ENCODE results near the gene SRSF8. TPM values are rescaled to one million over a fixed set of nuclear protein-coding genes. Genes with fewer than 3 reads are reported as not detected.

Gene SRSF8
- total RNA-seq = 15.2 and 16.1 TPM in 2 replicates

DNA sequence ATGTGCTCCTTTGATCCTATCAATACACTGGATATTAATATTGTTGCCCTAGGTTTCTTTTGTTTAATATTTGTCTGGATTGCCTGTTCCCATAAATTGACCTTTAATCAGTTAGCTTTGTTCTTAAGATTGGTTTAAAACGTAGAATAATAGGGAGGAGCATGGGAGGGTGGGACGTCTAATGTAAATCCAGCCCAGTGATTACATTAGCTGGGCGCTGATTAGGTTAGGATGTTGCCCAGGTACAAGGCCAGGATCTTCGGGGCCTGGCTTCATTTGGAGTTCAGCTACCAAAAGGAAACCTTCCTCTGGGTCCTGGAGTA is at the start of gene SRSF8:
TSS of gene SRSF8 (plus strand) at position 204 of the 323 bp plus-strand sequence. CDS start 308 bp downstream, outside the sequence.

DNA sequence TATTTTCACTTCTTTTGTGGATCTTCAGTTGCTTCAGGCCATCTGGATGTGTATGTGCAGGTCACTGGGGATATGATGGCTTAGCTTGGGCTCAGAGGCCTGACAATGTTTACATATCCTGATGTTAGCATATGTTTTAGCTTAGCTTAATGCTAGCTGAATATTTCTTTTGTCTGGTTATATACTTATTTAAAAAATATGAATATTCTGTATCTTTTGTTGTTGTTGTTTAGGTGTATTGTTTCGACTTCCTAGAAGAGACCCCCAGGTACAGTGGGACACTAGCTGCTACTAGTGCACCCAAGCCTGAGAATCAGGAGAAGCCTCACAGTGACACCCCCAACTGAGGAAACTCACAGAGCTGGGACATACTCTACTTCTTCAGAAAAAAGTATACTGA is 41.8 kb upstream of the SRSF8 start, which contains the start of gene KDM4E:
TSS of gene KDM4E (plus strand) at position 301 of the 400 bp plus-strand sequence. CDS start 300 bp downstream, outside the sequence.

DNA sequence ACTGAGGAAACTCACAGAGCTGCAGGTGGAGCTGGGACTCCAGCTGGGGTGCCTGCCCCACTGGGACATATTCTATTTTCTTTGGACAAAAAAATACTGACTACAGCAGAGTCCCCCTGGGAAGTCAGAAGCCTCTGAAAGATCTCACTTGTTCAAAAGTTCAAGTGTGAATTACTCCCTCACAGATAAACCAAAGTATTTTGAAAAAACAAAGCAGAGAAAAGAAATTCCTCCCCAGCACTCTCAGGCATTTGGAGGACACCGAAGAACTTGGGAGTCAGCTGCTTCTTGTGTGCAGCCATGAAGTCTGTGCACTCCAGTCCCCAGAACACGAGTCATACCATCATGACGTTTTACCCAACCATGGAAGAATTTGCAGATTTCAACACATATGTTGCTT is 17.6 kb upstream of the SRSF8 start, which contains the start of gene KDM4F:
TSS of gene KDM4F (plus strand) at position 301 of the 400 bp plus-strand sequence.

DNA sequence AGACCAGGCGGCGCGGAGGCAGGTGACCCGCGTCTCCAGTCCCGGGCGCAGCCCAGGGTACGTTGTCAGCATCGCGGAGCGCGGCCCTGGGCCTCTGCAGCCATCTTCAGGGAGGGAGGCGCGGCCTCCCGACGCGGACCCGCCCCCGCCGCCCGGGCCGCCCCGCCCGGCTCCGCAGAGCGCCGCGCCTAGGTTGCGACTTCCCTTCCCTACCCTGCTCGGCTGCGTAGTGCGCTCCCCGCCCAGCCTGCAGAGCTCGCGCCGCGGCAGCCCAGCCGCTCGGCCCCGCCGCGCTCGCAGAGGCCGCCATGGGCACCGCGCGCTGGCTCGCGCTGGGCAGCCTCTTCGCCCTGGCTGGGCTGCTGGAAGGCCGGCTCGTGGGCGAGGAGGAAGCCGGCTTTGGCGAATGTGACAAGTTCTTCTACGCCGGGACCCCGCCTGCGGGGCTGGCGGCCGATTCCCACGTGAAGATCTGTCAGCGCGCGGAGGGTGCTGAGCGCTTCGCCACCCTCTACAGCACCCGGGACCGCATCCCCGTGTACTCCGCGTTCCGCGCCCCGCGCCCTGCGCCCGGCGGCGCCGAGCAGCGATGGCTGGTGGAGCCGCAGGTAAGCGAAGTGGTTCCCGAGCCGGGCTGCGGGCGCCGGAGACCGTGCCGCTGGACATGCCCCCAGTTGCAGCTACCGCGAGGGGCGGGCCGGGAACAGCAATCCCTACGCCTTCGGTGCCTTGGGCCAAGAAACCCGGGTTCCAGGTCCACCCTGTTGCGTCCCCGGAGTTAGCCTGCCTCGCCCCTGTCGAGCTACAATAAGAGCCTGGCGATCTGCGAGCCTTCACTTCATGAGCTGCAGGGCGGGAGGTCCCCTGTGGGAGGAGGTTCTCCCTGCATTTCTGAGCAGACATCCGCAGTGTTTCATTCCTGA is 23.2 kb downstream of the SRSF8 start, which contains the start of gene ENDOD1:
TSS of gene ENDOD1 (plus strand) at position 227 of the 923 bp plus-strand sequence. CDS start at position 309, 82 bp downstream.

Other genes starting within 250 kb of the SRSF8 start
- gene CWC15, start 93.4 kb upstream of the SRSF8 start, total RNA-seq = 26.5 and 65.5 TPM in 2 replicates
- gene KDM4D, start 93.2 kb upstream of the SRSF8 start, total RNA-seq = 0.66 and 1.2 TPM in 2 replicates
- gene KDM4E, start 41.7 kb upstream of the SRSF8 start, total RNA-seq = not detected in 2 replicates
- gene KDM4F, start 17.5 kb upstream of the SRSF8 start, total RNA-seq = not detected in 2 replicates
- 62.4 and 79.2 TPM in 2 replicates for gene ENDOD1, start 22.9 kb downstream of the SRSF8 start, total RNA-seq
- 56.4 and 68.4 TPM in 2 replicates for gene SESN3, start 164.3 kb downstream of the SRSF8 start, total RNA-seq

All from smooth muscle cell of trachea (primary cell).